ENCODE data around the gene RASSF4.

The RASSF4 gene

DNA sequence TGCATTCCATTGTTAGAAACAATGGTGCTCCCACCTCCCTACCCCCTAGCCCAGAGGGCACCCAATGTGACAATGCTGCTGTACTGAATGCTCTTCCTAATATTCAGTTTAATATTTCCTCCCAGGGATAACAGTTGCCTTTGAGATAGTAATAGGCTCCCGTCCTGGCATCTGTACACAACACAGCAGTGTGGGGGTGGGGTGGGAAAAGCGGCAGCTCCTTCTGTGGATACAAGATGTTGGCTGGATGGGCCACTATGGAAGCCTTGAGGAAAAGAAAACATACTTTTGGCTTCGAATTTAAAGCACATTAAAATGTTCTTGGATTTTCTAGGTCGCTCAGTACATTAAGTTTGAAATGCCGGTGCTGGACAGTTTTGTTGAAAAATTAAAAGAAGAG lies 32.0 kb downstream of the RASSF4 start:
- H3K4me3 Mint-ChIP-seq: no peak overlapping the region
- H3K27me3 Mint-ChIP-seq: peaks cover 29% of the 10 kb centered on the region
- H3K27ac Mint-ChIP-seq: no peak overlapping the region
- no peak for DNase-seq
- H3K9me3 Mint-ChIP-seq: no peaks in the 10 kb centered on the region
- peaks cover 41% of the 10 kb centered on the region for H3K4me1 Mint-ChIP-seq
- ATAC-seq: no peak

DNA sequence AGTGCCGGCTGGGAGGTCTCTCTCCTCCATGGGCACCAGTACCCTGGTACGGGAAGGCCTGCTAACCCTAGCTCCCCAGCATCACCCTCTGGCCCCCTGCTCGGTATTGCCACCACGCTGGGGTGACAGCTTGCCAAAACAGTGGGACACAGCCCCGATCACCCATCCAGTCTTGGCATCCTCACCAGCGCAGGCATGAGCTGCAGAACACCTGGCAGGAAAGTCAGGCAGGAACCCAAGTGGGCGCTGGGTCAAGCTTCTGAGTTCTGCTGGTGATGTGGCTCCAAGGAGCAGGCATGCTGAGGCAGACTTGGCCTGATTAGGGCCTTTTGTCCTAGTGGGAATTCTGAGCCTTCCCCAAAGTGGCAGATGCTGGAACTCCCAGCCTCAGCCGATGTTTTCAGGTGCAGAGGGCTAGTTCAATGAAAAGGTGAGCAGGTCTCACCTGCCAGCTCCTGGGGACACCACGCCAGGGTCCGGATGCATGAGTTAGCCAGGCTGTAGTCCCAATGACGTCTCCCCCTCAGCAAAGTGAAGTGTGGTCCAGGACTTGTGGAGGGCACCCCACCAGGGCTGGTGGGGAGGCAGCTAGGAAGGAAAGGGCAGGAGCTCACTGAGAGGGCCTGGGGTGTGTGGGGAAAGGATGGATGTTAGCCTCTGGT lies 32.6 kb downstream of the RASSF4 start:
- ATAC-seq: no peak
- Mint-ChIP-seq H3K4me3 (no peak overlapping the region), H3K27me3 (peaks cover 29% of the 10 kb centered on the region), H3K9me3 (no peaks in the 10 kb centered on the region), H3K4me1 (peaks cover 34% of the 10 kb centered on the region), H3K27ac (no peak overlapping the region)
- DNase-seq: peak in 1 of 2 donors; percentile 7

DNA sequence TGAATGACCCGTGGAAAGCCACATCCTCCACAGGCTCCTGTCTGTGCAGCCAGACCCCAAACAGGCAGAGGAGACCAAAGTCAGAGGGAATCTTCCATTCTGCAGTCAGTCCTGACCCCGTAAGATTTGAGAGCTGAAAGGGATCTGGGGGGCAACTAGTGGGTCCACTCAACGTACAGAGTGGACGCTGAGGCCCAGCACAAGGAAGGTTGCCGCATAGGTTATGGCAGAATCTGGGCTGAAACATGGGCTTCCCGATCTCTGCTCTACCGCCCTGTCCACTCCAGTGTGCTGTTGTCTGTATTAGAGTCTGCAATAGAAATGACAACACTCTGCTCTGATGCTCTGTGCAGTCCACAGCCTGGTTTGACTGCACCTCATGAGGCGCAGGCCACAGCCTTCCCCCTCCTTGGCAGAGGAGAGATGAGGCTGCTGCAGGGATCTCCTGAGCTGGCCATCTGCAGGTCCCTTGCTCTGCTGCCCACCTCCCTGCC lies 33.2 kb downstream of the RASSF4 start:
- DNase-seq: no peak
- Mint-ChIP-seq H3K27me3 (peaks cover 29% of the 10 kb centered on the region), H3K4me3 (no peak overlapping the region), H3K9me3 (no peaks in the 10 kb centered on the region), H3K27ac (no peak overlapping the region), H3K4me1 (peaks cover 29% of the 10 kb centered on the region)
- no peak for ATAC-seq

DNA sequence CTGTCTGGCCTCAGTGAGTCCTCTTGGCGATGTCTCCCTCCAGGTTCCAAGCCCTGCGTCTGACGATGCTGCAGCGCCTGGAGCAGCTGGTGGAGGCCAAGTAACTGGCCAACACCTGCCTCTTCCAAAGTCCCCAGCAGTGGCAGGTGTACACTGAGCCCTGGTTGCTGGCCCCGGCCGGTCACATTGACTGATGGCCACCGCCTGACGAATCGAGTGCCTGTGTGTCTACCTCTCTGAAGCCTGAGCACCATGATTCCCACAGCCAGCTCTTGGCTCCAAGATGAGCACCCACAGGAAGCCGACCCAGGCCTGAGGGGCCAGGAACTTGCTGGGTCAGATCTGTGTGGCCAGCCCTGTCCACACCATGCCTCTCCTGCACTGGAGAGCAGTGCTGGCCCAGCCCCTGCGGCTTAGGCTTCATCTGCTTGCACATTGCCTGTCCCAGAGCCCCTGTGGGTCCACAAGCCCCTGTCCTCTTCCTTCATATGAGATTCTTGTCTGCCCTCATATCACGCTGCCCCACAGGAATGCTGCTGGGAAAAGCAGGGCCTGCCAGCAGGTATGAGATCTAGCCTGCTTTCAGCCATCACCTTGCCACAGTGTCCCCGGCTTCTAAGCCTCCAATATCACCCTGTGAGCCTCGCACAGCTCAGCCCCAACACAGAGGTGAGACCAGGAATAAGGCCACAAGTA lies 33.8 kb downstream of the RASSF4 start:
- peak in 1 of 2 donors; percentile 5 for DNase-seq
- no peak for ATAC-seq
- no peaks in the 10 kb centered on the region for H3K9me3 Mint-ChIP-seq
- peaks cover 27% of the 10 kb centered on the region for H3K4me1 Mint-ChIP-seq
- peaks cover 28% of the 10 kb centered on the region for H3K27me3 Mint-ChIP-seq
- H3K27ac Mint-ChIP-seq: no peak overlapping the region
- no peak overlapping the region for H3K4me3 Mint-ChIP-seq

DNA sequence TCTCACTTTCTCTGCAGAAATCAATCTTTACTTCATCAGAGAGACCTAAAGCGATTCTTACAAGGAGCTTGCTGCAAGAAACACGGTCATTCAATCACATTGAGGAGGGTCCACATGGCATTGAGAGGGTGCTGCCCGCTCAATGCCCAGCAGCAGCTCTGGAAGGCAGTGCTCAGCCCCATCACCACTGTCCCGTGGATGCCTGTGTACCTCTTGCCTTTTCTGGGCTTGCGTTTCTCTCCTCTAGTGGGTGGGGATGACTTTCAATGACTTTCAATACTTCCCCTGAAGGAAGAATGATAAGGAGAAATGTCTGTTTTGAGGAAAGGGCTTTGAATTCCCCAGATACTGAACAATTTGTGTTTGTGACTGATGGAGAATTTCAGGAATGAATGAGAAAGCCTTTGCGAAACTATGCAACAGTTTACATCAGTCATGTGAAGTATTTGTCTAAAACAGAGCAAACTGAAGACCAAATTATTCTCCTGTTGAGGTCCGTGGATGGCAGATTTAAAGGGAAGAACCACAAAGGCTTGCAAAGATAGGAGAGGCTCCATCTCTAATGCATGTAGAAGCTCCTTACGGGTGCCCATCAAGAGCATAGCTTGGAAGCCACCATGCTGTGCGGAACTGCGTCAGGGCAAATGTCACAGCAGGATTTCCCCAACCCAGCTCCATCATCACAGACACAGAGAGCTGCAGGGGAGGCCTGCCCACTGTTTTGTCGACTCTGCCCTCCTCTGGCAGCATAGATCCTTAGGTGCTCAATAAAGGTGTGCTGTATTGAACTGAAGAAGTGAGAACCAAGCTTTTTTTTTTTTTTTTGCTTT lies 34.5 kb downstream of the RASSF4 start:
- H3K27ac Mint-ChIP-seq: no peak overlapping the region
- no peak for DNase-seq
- no peak overlapping the region for H3K4me3 Mint-ChIP-seq
- no peak for ATAC-seq
- peaks cover 27% of the 10 kb centered on the region for H3K4me1 Mint-ChIP-seq
- no peaks in the 10 kb centered on the region for H3K9me3 Mint-ChIP-seq
- peaks cover 20% of the 10 kb centered on the region for H3K27me3 Mint-ChIP-seq

DNA sequence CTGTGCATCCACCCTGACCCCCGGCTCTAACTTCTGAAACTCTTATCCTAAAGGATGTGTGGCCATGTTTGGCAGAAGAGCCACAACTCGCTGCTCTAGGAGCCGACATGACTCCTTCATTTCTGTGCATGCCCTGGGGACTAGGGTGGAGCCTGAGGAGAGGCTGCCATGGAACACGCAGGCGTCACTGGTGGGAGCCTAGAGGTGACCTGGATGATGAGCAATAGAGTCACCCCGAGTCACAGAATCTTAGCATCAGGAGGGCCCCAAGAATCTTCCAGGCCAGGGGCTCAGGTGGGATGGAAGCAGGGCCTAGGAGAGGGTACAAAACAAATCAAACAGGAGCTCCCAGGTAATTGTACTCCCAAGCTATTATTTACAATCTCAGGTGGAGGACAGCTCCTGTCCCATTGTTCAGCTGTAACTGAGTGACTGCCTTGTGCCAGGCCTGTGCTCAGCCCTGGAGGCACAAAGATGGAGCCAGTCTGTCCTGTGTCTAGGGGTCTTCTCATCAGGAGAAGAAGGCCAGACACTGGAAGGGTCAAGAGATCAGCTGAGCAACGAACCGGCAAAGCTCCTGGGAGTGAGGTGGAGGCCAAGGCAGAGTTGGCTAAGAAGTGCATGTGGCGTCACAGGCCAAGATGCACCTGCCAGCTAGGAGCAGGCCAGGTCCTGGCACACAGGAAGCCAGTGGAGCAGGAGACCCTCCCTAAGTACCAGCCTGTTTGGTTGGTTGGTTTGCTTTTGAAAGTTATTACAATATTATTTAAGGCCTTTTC lies 35.3 kb downstream of the RASSF4 start:
- peaks cover 4 to 5% of the 10 kb centered on the region in 2 donors for H3K9me3 Mint-ChIP-seq
- peak overlapping the region; percentile 35 to 79 for H3K27ac Mint-ChIP-seq
- peaks cover 14% of the 10 kb centered on the region for H3K27me3 Mint-ChIP-seq
- peak in 1 of 2 donors; percentile 7 for DNase-seq
- H3K4me1 Mint-ChIP-seq: peaks cover 32% of the 10 kb centered on the region
- peak overlapping the region in 1 of 2 donors; percentile 14 for H3K4me3 Mint-ChIP-seq
- ATAC-seq: no peak

DNA sequence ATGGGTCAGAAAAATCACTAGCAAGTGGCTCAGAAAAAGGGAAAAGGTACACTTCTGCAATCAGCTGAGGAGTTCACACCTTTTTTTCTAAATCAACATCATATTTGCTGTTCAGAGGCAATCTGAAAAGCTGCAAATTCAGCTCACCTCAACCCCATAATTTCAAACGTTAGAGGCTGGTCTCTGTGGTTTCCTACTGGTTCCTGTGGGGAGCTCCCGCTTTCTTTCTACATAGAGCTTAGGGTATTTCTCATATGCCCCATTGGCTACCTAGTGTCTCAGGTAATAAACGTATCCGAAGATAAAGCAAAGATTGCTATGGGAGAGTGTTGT lies 35.9 kb downstream of the RASSF4 start:
- no peak for ATAC-seq

DNA sequence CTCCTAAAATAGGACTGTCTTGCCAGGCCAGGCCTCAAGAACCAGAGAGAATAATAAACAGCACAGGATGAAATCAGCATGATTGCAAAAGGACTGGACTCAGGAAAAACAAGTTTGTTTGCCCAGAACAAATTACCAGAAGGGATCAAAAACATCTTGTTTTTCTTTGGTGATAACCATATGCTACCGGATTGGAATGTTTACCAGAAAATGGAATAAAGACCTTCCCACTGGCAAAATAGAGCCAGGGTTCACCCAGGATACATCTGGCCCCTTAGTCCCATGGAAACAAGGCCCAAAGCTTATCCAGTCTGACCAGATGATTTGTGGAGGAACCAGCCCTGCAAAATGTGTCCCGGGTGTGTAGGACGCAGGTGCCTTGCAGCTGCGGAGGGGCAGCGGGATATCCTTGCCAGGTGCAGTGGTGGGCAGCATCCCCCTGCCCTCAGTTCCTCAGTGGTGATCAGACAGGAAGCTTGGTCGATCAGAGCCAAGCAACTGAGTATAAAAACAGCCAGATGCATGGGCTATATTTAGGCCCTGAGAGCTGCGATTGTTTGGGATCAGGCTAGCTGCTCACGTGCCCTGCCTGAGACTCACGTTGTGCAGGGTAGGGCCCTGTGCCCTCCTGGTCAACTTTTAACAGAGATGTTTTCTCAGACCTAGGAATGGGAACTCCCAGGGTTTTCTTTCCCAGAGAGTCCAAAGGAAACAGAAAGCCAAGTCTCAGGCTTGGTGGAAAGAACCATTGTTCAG lies 36.5 kb downstream of the RASSF4 start:
- DNase-seq (no peak), ATAC-seq (no peak)
- peaks cover 39% of the 10 kb centered on the region for H3K4me1 Mint-ChIP-seq
- H3K27me3 Mint-ChIP-seq: peaks cover 7% of the 10 kb centered on the region
- H3K27ac Mint-ChIP-seq: peak overlapping the region in 1 of 2 donors; percentile 86
- peaks cover 6% of the 10 kb centered on the region in 2 donors for H3K9me3 Mint-ChIP-seq
- no peak overlapping the region for H3K4me3 Mint-ChIP-seq

More for the DNA sequence above, 35.9 kb downstream of the RASSF4 start:
- Mint-ChIP-seq H3K9me3 (peaks cover 6% of the 10 kb centered on the region in 2 donors), H3K27ac (peak overlapping the region in 1 of 2 donors; percentile 86), H3K4me3 (peak overlapping the region in 1 of 2 donors; percentile 14), H3K27me3 (peaks cover 7% of the 10 kb centered on the region), H3K4me1 (peaks cover 38% of the 10 kb centered on the region)
- DNase-seq: peak in 1 of 2 donors; percentile 8

DNA sequence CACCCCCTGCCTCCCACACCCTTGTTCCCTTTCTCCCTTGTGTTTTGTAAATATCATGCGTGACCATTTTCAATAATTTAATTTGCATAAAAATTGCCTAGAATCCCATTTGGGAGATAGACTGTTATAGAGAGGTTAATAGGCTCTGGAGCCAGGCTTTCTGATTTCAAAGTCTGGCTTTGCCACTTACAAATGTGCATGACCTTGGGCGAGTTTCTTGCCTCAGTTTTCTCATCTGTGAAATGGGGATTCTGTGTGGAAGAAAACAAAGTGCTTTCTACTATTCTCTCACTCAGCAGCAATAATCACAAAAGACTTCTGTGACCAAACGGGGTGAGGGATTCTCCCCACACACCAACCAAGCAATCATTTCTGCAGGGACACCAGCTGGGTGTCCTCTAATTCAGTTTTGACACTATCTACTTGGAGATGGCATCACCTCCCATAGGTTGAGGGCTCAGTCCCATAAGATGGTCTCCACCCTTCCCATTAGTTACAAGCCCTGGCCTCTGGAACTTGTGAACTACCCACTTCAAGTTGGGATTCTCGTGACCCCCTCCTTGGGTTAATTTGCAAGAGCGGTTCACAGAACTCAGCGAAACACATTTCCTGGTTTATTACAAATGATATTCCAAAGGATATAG lies 37.6 kb downstream of the RASSF4 start:
- no peak for ATAC-seq
- H3K27ac Mint-ChIP-seq: no peak overlapping the region
- peaks cover 7 to 9% of the 10 kb centered on the region in 2 donors for H3K9me3 Mint-ChIP-seq
- H3K4me1 Mint-ChIP-seq: peaks cover 41% of the 10 kb centered on the region
- no peak overlapping the region for H3K4me3 Mint-ChIP-seq
- H3K27me3 Mint-ChIP-seq: no peaks in the 10 kb centered on the region
- DNase-seq: no peak

DNA sequence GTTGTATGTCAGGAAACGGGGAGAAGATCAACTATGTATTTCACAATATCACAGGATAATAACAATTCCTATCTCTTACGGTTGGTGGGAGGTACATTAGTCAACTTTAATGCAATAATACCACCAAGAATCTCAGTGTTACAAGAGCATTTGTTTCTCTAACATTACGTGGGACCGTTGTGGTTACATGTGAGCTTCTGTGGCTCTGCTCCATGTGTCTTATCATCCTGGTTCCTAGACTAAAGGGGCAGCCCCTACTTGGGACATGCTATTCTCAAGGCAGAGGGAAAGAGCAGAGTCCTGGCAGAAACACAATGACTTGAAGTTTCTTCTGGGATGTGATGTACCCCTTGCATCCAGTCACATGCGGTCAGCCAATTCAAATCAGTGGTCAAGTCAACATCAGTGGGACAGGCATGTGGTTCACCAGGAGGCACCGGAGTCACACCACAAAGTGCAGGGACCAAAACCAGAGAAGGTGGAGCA lies 38.6 kb downstream of the RASSF4 start:
- Mint-ChIP-seq H3K4me3 (no peak overlapping the region), H3K4me1 (peaks cover 47% of the 10 kb centered on the region)

DNA sequence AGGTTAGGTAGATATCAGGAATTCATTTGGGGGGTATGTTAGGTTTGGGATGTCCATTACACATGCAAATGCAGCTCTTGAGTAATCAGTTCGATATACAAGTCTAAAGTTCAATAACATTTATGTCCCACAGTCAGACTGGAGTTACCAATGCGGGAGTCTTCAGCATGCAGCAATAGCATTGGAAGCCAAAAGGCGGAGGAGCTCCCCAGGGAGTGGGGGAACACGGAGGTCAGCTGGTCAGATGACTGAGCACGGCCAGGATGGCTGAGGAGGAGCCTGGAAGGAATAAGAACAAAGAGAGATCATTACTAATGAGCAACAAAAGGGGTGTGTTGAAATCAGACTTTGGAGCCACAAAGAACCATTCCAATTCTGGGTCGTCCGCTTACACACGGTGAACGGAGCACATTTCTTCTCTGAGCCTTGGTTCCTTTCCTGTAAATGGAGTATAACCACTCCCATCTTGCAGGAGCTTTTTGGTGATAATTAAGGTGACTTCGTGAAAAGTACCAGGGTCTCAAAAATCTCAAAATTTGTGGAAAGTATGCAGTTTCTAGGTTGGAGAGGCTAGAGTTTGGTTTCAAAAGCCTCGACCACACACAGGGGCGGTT lies 40.6 kb downstream of the RASSF4 start:
- Mint-ChIP-seq H3K27me3 (no peaks in the 10 kb centered on the region), H3K4me1 (peaks cover 32% of the 10 kb centered on the region), H3K27ac (peak overlapping the region; percentile 98 to 99), H3K4me3 (peak overlapping the region; percentile 83 to 89), H3K9me3 (peaks cover 26 to 31% of the 10 kb centered on the region in 2 donors)
- ATAC-seq (peak; percentile 5), DNase-seq (no peak)

More for the DNA sequence above, 38.6 kb downstream of the RASSF4 start:
- DNase-seq (no peak), ATAC-seq (no peak)
- Mint-ChIP-seq H3K27ac (no peak overlapping the region), H3K9me3 (peaks cover 13% of the 10 kb centered on the region in 2 donors), H3K27me3 (no peaks in the 10 kb centered on the region)

DNA sequence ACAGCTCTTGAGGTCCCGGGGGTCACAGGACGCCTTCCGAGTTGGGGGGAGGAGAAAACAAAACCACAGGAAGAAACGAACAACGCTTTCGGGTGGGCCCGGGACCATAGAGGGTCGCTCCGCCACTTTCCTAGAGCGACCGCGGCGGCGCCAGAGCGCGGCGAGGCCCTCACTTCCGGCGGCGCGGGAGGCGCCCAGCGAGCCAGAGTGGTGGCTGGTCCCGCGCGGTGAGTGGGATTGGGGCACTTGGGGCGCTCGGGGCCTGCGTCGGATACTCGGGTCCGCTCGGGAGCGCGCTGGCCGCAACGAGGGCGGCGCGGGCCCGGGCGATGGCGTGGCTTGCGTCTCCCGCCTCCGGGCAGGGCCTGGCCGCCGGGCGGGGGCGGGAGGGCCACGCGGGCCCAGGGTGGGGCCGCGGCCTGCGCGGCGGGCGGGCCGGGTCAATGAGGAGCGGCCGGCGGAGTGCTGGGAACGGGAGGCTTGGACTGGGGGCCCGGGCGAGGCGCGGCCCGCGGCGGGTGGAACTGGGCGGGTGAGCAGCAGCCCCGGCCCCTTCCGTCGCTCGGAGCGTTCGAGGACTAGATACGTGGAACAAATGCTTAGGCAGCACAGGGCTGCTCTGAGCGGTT lies 41.3 kb downstream of the RASSF4 start, which contains the start of gene ZNF22:
Gene ZNF22, plus strand, starts transcription at position 172 of the 629 bp plus-strand sequence. CDS start 2,446 bp downstream, outside the sequence.
- Mint-ChIP-seq H3K9me3 (peaks cover 26 to 31% of the 10 kb centered on the region in 2 donors), H3K27me3 (no peaks in the 10 kb centered on the region), H3K27ac (peak within 1 kb of the TSS; percentile 98 to 99), H3K4me1 (peaks cover 26% of the 10 kb centered on the region), H3K4me3 (peak within 1 kb of the TSS; percentile 85 to 91)
- peak; percentile 88 for ATAC-seq
- DNase-seq: peak; percentile 83

Measured in stimulated activated naive CD8-positive, alpha-beta T cell treated with anti-CD3 and anti-CD28 coated beads, Interleukin-15, amount 100 ng/mL, for 72 hours (primary cell).